BLaER1 treated with 17β-estradiol and CSF1 and Interleukin-3, amounts not matched to agents 10 nM and 100 nM (cell line): Measurements from ENCODE around the gene MRPL39.

Experiments used
- H3K27ac ChIP-seq, 11 experiments: shearing (Covaris generic); formaldehyde crosslinking; 2 replicates each; pipeline ENCODE4 v1.8.1; 2022
- H3K27me3 ChIP-seq, 11 experiments: shearing (Covaris generic); formaldehyde crosslinking; 2 replicates each; pipeline ENCODE4 v1.8.1; 2022
- H3K36me3 ChIP-seq, 11 experiments: shearing (Covaris generic); formaldehyde crosslinking; 2 replicates each; pipeline ENCODE4 v1.8.1; 2022
- H3K4me1 ChIP-seq, 10 experiments: shearing (Covaris generic); formaldehyde crosslinking; 2 replicates each; pipeline ENCODE4 v1.8.1; 2022
- H3K4me2 ChIP-seq, 11 experiments: shearing (Covaris generic); formaldehyde crosslinking; 2 replicates each; pipeline ENCODE4 v1.8.1; 2022
- H3K4me3 ChIP-seq, 10 experiments: shearing (Covaris generic); formaldehyde crosslinking; 2 replicates each; pipeline ENCODE4 v1.8.1; 2022
- H3K9ac ChIP-seq, 11 experiments: shearing (Covaris generic); formaldehyde crosslinking; 2 replicates each; pipeline ENCODE4 v1.8.1; 2022
- H3K9me3 ChIP-seq, 11 experiments: shearing (Covaris generic); formaldehyde crosslinking; replicated peaks in 1 of 11; 2 replicates each; pipeline ENCODE4 v1.8.1; 2022
- H4K20me1 ChIP-seq, 11 experiments: shearing (Covaris generic); formaldehyde crosslinking; 2 replicates each; pipeline ENCODE4 v1.8.1; 2022
- Cebpa-rat ChIP-seq, 11 experiments: shearing (Covaris generic); IDR thresholded peaks; 2 replicates each; pipeline ENCODE4 v1.8.1; 2022

Gene MRPL39

DNA sequence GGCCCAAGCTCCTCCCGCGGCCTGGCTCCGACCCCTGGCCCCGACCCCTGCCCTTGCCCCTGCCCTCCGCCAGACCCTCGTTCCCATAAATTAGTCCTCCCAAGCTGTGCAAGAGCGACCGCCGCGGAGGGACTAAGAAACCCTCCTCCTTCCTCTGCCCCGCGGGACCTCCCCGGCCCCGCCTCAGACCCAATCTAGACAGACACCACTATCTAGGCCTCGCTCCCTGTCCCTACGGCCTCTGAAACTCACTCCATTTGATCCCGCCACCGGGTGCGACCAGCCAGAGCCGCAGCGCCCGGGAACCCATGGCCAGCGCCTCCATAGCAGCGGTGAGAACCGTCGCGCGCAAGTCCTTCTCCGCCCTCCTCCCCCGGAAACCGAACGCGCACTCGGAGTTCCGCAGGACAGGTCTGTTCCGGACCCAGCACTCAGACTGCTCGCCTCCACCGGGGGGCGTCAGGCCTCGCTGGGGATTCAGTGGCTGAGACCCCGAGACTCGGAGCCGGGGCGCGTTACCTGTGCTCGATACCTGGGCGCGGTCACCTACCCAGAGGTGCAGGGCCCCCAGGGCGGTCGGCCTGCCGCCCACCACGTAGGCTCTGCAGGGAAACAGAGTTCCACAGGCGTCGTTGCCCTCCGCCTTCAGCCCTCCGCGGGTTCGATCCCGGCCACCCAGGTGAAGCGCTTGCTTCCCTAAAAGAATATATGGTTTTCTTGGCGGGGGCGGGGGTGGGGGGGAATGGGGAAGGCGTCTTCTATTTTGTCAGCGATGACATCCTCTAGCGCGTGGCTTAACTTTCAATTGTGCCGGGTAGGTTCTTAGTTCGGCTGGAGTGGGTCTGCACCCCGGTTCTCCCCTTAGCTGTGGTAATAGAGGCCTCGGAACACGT, at the start of gene MRPL39:
Gene MRPL39, minus strand, starts transcription at position 331 of the 893 bp plus-strand sequence. Its CDS starts 6 bp downstream, at position 325.
- Histone ChIP-seq H3K27ac (peak within 1 kb of the TSS; percentile 68 to 90 (median 86)), H3K36me3 (peaks cover 21 to 40% (median 37%) of the 10 kb centered on the region in 11 experiments), H3K4me1 (peaks cover 15 to 26% (median 17%) of the 10 kb centered on the region in 10 experiments), H3K9me3 (no peaks in the 10 kb centered on the region), H3K4me2 (peak within 1 kb of the TSS; percentile 80 to 96 (median 86)), H3K9ac (peak within 1 kb of the TSS; percentile 86 to 94 (median 91)), H3K27me3 (no peaks in the 10 kb centered on the region), H3K4me3 (peak within 1 kb of the TSS; percentile 65 to 93 (median 82)), H4K20me1 (peaks cover 0 to 6% (median 0%) of the 10 kb centered on the region in 11 experiments; a peak in 2 of 22 replicates)
- no peak for TF ChIP-seq Cebpa-rat (IDR thresholded peaks at IDR 0.05)

DNA sequence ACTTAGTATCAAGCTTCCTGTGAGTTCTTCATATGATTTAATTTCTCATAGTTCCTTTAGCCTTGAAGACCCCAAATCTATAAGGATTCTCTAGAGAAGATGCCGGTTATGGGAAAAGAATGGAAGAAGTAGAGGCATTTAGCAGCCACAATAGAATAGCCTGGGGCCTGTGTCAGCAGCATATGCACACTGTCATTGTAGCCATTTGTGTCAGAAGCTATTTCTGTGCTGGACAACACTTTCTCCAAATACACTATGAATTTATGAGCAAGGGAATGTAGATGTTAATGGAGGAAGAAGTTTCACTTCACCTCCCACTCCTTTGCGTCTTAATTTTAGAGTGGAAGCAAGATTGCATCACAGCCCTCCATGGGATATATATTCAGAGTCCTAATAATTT, 49.1 kb upstream of the MRPL39 start:
- Histone ChIP-seq H4K20me1 (no peaks in the 10 kb centered on the region), H3K9me3 (peaks cover 0 to 19% (median 6%) of the 10 kb centered on the region in 11 experiments; a peak in 10 of 22 replicates), H3K4me3 (no peak overlapping the region), H3K4me2 (peak overlapping the region in 1 of 11 experiments; percentile 7; a peak in 1 of 22 replicates), H3K36me3 (no peaks in the 10 kb centered on the region), H3K27ac (no peak overlapping the region), H3K9ac (no peak overlapping the region), H3K27me3 (no peaks in the 10 kb centered on the region), H3K4me1 (peaks cover 0 to 5% (median 0%) of the 10 kb centered on the region in 10 experiments; a peak in 1 of 20 replicates)
- no peak for TF ChIP-seq Cebpa-rat (IDR thresholded peaks at IDR 0.05)

- 0 out of 22 replicates have a peak overlapping the region, but pooled peaks of 1 of the 11 experiments have one; percentile 3 for H3K27ac ChIP-seq
- no peaks in the 10 kb centered on the region; a peak in 1 of 22 replicates for H3K36me3 ChIP-seq
- peak overlapping the region; percentile 0 to 82 (median 12); a peak in 13 of 22 replicates for H3K4me2 ChIP-seq
- no peaks in the 10 kb centered on the region for H3K27me3 ChIP-seq
- H3K4me1 ChIP-seq, result peaks cover 29 to 47% (median 38%) of the 10 kb centered on the region in 10 experiments
- H3K9me3 ChIP-seq, result peaks cover 0 to 15% (median 8%) of the 10 kb centered on the region in 11 experiments; a peak in 12 of 22 replicates
- no peak overlapping the region for H3K9ac ChIP-seq
- H4K20me1 ChIP-seq, result no peaks in the 10 kb centered on the region
- H3K4me3 ChIP-seq, result no peak overlapping the region
- no peak for TF ChIP-seq Cebpa-rat (IDR thresholded peaks at IDR 0.05)
These were observed 41.9 kb upstream of the MRPL39 start for GRCh38 chr21:25649146-25649545.

DNA sequence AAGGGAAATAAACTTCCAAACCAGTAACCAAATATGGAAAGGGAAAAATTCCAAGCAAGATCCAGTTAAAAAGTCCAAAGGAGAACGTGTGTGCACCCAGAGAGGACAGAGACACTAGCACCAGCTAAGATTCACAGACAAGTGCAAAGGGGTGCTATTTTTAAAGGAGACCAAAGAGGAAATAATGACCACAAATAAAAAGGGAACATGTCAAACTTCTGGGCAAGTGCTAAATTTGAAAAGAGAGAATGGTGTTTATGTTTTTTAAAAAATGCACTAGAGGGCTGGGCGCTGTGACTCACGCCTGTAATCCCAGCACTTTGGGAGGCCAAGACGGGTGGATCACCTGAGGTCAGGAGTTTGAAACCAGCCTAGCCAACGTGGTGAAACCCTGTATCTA, 40.4 kb upstream of the MRPL39 start:
- Histone ChIP-seq H3K9ac (no peak overlapping the region), H3K4me2 (peak overlapping the region; percentile 62 to 82 (median 71)), H3K36me3 (no peaks in the 10 kb centered on the region; a peak in 2 of 22 replicates), H4K20me1 (no peaks in the 10 kb centered on the region), H3K4me3 (peak overlapping the region in 1 of 10 experiments; percentile 5; a peak in 1 of 20 replicates), H3K4me1 (peaks cover 29 to 47% (median 38%) of the 10 kb centered on the region in 10 experiments), H3K27ac (peak overlapping the region in 4 of 11 experiments; percentile 18 to 48 (median 24); a peak in 5 of 22 replicates), H3K27me3 (no peaks in the 10 kb centered on the region), H3K9me3 (peaks cover 0 to 15% (median 8%) of the 10 kb centered on the region in 11 experiments; a peak in 11 of 22 replicates)
- no peak for TF ChIP-seq Cebpa-rat (IDR thresholded peaks at IDR 0.05)

DNA sequence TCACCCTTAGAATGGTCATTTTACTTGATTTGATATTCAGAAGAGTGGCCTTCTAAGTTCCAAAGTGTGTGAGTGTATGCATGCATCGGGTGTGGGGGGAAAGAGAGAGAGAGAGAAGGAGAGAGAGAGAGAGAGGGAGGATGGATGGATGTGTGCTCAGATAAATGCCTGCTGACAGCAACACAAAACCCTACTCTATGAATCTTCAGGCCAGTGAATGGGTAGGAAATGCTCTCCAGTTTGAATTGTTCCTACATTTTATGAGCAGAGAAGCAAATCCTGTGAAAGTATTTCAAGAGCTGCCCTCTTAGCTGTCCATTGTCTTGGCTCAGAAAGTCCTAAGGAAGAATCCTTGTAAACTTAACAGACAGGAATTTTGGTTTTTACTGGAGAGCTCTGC, 39.2 kb upstream of the MRPL39 start:
- Histone ChIP-seq H3K9ac (peak overlapping the region in 2 of 11 experiments; percentile 19 to 38; a peak in 2 of 22 replicates), H3K4me2 (peak overlapping the region; percentile 62 to 82 (median 71)), H3K4me3 (no peak overlapping the region), H3K4me1 (peaks cover 29 to 47% (median 38%) of the 10 kb centered on the region in 10 experiments), H4K20me1 (no peaks in the 10 kb centered on the region), H3K27me3 (no peaks in the 10 kb centered on the region), H3K27ac (no peak overlapping the region), H3K9me3 (peaks cover 0 to 15% (median 8%) of the 10 kb centered on the region in 11 experiments; a peak in 11 of 22 replicates), H3K36me3 (no peaks in the 10 kb centered on the region; a peak in 2 of 22 replicates)
- TF ChIP-seq Cebpa-rat (IDR thresholded peaks at IDR 0.05), result no peak

GRCh38 chr21:25643486-25643885, 36.2 kb upstream of the MRPL39 start:
- H3K27ac ChIP-seq, result no peak overlapping the region

DNA sequence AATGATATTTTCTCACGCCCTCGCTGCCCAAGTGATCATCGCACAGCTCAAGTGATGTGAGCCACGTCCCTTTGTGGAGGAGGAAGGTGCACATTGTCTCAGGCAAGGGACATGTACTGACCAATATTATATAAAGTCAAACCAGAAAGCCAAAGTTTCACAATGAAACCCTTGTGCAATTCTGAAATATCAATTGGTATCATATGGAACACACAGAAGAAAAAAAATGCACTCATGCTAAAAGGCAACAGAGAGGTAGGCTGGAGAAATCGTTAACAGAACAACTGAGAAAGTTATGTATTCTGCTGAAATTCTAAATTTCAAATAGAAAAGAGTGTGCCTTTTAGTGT, 33.6 kb upstream of the MRPL39 start:
- Histone ChIP-seq H3K4me3 (peak overlapping the region in 3 of 10 experiments; percentile 68 to 86 (median 78); a peak in 3 of 20 replicates), H3K27me3 (peaks cover 0 to 18% (median 0%) of the 10 kb centered on the region in 11 experiments; a peak in 7 of 22 replicates), H3K4me2 (peak overlapping the region in 9 of 11 experiments; percentile 84 to 98 (median 93); a peak in 16 of 22 replicates), H3K9ac (peak overlapping the region in 3 of 11 experiments; percentile 83 to 86 (median 85); a peak in 3 of 22 replicates), H4K20me1 (no peaks in the 10 kb centered on the region), H3K9me3 (no peaks in the 10 kb centered on the region), H3K36me3 (no peaks in the 10 kb centered on the region; a peak in 1 of 22 replicates), H3K4me1 (peaks cover 11 to 35% (median 26%) of the 10 kb centered on the region in 10 experiments; a peak in 19 of 20 replicates), H3K27ac (no peak overlapping the region)
- TF ChIP-seq Cebpa-rat (IDR thresholded peaks at IDR 0.05), result no peak

More at GRCh38 chr21:25643486-25643885, 36.2 kb upstream of the MRPL39 start:
- Histone ChIP-seq H3K4me2 (no peak overlapping the region), H3K9me3 (peaks cover 0 to 2% (median 0%) of the 10 kb centered on the region in 11 experiments; a peak in 1 of 22 replicates), H3K4me3 (no peak overlapping the region), H3K36me3 (no peaks in the 10 kb centered on the region; a peak in 1 of 22 replicates), H3K9ac (no peak overlapping the region), H3K27me3 (peaks cover 0 to 18% (median 0%) of the 10 kb centered on the region in 11 experiments; a peak in 7 of 22 replicates), H3K4me1 (peaks cover 31 to 48% (median 41%) of the 10 kb centered on the region in 10 experiments), H4K20me1 (no peaks in the 10 kb centered on the region)
- no peak for TF ChIP-seq Cebpa-rat (IDR thresholded peaks at IDR 0.05)

- Histone ChIP-seq H3K27ac (peak overlapping the region in 9 of 11 experiments; percentile 58 to 86 (median 79); a peak in 18 of 22 replicates), H4K20me1 (no peaks in the 10 kb centered on the region), H3K9me3 (no peaks in the 10 kb centered on the region), H3K4me1 (peaks cover 11 to 30% (median 26%) of the 10 kb centered on the region in 10 experiments; a peak in 19 of 20 replicates), H3K27me3 (peaks cover 0 to 18% (median 0%) of the 10 kb centered on the region in 11 experiments; a peak in 7 of 22 replicates), H3K4me2 (peak overlapping the region; percentile 84 to 98 (median 93)), H3K4me3 (peak overlapping the region; percentile 67 to 86 (median 76)), H3K36me3 (no peaks in the 10 kb centered on the region; a peak in 1 of 22 replicates), H3K9ac (peak overlapping the region; percentile 64 to 86 (median 81); a peak in 21 of 22 replicates)
- no peak for TF ChIP-seq Cebpa-rat (IDR thresholded peaks at IDR 0.05)
These were observed 33.1 kb upstream of the MRPL39 start for GRCh38 chr21:25640202-25640942.
